ENCODE results near the gene RILPL2. TPM values are rescaled to one million over a fixed set of nuclear protein-coding genes. Genes with fewer than 3 reads are reported as not detected.

The RILPL2 gene
- total and polyA plus RNA-seq, 2 experiments from 2014 or later = 1.4 to 2.0 TPM

- H3K4me3 Mint-ChIP-seq = no peak overlapping the region
- DNase-seq (ENCODE audit: low spot score) (no peak), ATAC-seq (no peak)
- Histone ChIP-seq H3K36me3 (ENCODE audit: insufficient read depth) (peaks cover 19% of the 10 kb centered on the region), H3F3A (replicated peaks; ENCODE audit: low read depth) (peaks cover 15% of the 10 kb centered on the region; the same call in 1 of the 2 replicates), H3K9me2 (ENCODE audit: insufficient read depth) (no peaks in the 10 kb centered on the region), H3K4me2 (no peak overlapping the region), H3K79me2 (replicated peaks; ENCODE audit: insufficient read depth) (peaks cover 15% of the 10 kb centered on the region), H3K27me3 (ENCODE audit: insufficient read depth) (no peaks in the 10 kb centered on the region), H3K27ac (ENCODE audit: low read depth) (no peak overlapping the region), H2AFZ (no peak overlapping the region), H3K4me3 (no peak overlapping the region), H4K20me1 (replicated peaks; ENCODE audit: insufficient read depth) (peaks cover 36% of the 10 kb centered on the region), H3K4me1 (ENCODE audit: insufficient read depth) (0 out of 2 replicates have a peak, but pooled peaks cover 5% of the 10 kb centered on the region)
- no peaks in the 10 kb centered on the region; the same call in 2 of the 3 replicates for H3K9me3 Mint-ChIP-seq
- peaks cover 77% of the 10 kb centered on the region for H3K36me3 Mint-ChIP-seq (ENCODE audit: low read depth)
- H3K27ac Mint-ChIP-seq = no peak overlapping the region
- peaks cover 8% of the 10 kb centered on the region for H3K4me1 Mint-ChIP-seq
- TF ChIP-seq ZNF331 (CRISPR knock-in tag; IDR thresholded peaks at IDR 0.05; ENCODE audit: low read depth) (no peak), EZH2 (IDR thresholded peaks at IDR 0.05; ENCODE audit: low read depth, unreplicated experiment) (no peak), POLR2AphosphoS5 (IDR thresholded peaks at IDR 0.05; ENCODE audit: low read depth) (no peak), CTCF (conservative IDR thresholded peaks at IDR 0.05; ENCODE audit: low read depth in 2 of 2) (no peak), EZH2phosphoT487 (IDR thresholded peaks at IDR 0.05; ENCODE audit: unreplicated experiment) (no peak)
- H3K27me3 Mint-ChIP-seq (ENCODE audit: insufficient read depth, low read depth, poor library complexity) = peaks cover 21% of the 10 kb centered on the region
Measured at GRCh38 chr12:123393747-123394146, 42.7 kb downstream of the RILPL2 start.

- peaks cover 34% of the 10 kb centered on the region for H3K27me3 Mint-ChIP-seq (ENCODE audit: insufficient read depth, low read depth, poor library complexity)
- no peak overlapping the region for H2AFZ ChIP-seq
- H3F3A ChIP-seq (replicated peaks; ENCODE audit: low read depth) = peaks cover 32% of the 10 kb centered on the region
- H3K27me3 ChIP-seq (ENCODE audit: insufficient read depth) = peaks cover 15% of the 10 kb centered on the region; the same call in 1 of the 2 replicates
- no peaks in the 10 kb centered on the region for H3K9me2 ChIP-seq (ENCODE audit: insufficient read depth)
- peaks cover 19% of the 10 kb centered on the region for H3K4me1 Mint-ChIP-seq
- peaks cover 19% of the 10 kb centered on the region for H3K36me3 ChIP-seq (ENCODE audit: insufficient read depth)
- ATAC-seq = no peak
- no peak for DNase-seq (ENCODE audit: low spot score)
- no peak overlapping the region for H3K4me3 ChIP-seq
- H3K4me2 ChIP-seq = no peak overlapping the region
- H3K9me3 Mint-ChIP-seq = no peaks in the 10 kb centered on the region; the same call in 2 of the 3 replicates
- H3K27ac ChIP-seq (ENCODE audit: low read depth) = no peak overlapping the region
- peaks cover 12% of the 10 kb centered on the region; the same call in 1 of the 2 replicates for H3K4me1 ChIP-seq (ENCODE audit: insufficient read depth)
- H4K20me1 ChIP-seq (replicated peaks; ENCODE audit: insufficient read depth) = peaks cover 37% of the 10 kb centered on the region
- peaks cover 62% of the 10 kb centered on the region for H3K36me3 Mint-ChIP-seq (ENCODE audit: low read depth)
- no peak overlapping the region for H3K27ac Mint-ChIP-seq
- H3K4me3 Mint-ChIP-seq = no peak overlapping the region
- H3K79me2 ChIP-seq (replicated peaks; ENCODE audit: insufficient read depth) = peaks cover 26% of the 10 kb centered on the region
- TF ChIP-seq EZH2 (IDR thresholded peaks at IDR 0.05; ENCODE audit: low read depth, unreplicated experiment) (no peak), CREB1 (CRISPR knock-in tag; IDR thresholded peaks at IDR 0.05; ENCODE audit: low read depth) (no peak), POLR2AphosphoS5 (IDR thresholded peaks at IDR 0.05; ENCODE audit: low read depth) (no peak), JUNB (IDR thresholded peaks at IDR 0.05; ENCODE audit: unreplicated experiment) (no peak), NANOG (IDR thresholded peaks at IDR 0.05; ENCODE audit: borderline replicate concordance) (no peak), ZNF114 (CRISPR knock-in tag; IDR thresholded peaks at IDR 0.05) (no peak), CTCF (conservative IDR thresholded peaks at IDR 0.05; ENCODE audit: low read depth in 2 of 2) (no peak), EZH2phosphoT487 (IDR thresholded peaks at IDR 0.05; ENCODE audit: unreplicated experiment) (no peak), STAT1 (IDR thresholded peaks at IDR 0.05; ENCODE audit: unreplicated experiment) (no peak)
- TF ChIP-seq, protein P1, sequence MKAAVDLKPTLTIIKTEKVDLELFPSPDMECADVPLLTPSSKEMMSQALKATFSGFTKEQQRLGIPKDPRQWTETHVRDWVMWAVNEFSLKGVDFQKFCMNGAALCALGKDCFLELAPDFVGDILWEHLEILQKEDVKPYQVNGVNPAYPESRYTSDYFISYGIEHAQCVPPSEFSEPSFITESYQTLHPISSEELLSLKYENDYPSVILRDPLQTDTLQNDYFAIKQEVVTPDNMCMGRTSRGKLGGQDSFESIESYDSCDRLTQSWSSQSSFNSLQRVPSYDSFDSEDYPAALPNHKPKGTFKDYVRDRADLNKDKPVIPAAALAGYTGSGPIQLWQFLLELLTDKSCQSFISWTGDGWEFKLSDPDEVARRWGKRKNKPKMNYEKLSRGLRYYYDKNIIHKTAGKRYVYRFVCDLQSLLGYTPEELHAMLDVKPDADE (IDR thresholded peaks at IDR 0.05) = no peak
Measured at GRCh38 chr12:123391546-123392343, 44.7 kb downstream of the RILPL2 start.

All from GM23338 (cell line).